ENCODE results near the gene KIAA0319L.

GRCh38 chr1:35477870-35478269, 79.3 kb downstream of the KIAA0319L start:
- TF ChIP-seq, protein P1, sequence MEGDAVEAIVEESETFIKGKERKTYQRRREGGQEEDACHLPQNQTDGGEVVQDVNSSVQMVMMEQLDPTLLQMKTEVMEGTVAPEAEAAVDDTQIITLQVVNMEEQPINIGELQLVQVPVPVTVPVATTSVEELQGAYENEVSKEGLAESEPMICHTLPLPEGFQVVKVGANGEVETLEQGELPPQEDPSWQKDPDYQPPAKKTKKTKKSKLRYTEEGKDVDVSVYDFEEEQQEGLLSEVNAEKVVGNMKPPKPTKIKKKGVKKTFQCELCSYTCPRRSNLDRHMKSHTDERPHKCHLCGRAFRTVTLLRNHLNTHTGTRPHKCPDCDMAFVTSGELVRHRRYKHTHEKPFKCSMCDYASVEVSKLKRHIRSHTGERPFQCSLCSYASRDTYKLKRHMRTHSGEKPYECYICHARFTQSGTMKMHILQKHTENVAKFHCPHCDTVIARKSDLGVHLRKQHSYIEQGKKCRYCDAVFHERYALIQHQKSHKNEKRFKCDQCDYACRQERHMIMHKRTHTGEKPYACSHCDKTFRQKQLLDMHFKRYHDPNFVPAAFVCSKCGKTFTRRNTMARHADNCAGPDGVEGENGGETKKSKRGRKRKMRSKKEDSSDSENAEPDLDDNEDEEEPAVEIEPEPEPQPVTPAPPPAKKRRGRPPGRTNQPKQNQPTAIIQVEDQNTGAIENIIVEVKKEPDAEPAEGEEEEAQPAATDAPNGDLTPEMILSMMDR (IDR thresholded peaks at IDR 0.05; ENCODE audit: borderline replicate concordance, extremely low read depth, low read length, poor library complexity, severe bottlenecking), result no peak
- TF ChIP-seq EZH2 (IDR thresholded peaks at IDR 0.05; ENCODE audit: borderline replicate concordance, low read depth, low read length, severe bottlenecking), result no peak
